ENCODE results near the gene KANK3.
"Not testable (repeated sequence)": the region's sequence is repeated elsewhere in the genome, so short reads cannot be mapped to it uniquely, and the experiment has no call there.

Gene KANK3

DNA sequence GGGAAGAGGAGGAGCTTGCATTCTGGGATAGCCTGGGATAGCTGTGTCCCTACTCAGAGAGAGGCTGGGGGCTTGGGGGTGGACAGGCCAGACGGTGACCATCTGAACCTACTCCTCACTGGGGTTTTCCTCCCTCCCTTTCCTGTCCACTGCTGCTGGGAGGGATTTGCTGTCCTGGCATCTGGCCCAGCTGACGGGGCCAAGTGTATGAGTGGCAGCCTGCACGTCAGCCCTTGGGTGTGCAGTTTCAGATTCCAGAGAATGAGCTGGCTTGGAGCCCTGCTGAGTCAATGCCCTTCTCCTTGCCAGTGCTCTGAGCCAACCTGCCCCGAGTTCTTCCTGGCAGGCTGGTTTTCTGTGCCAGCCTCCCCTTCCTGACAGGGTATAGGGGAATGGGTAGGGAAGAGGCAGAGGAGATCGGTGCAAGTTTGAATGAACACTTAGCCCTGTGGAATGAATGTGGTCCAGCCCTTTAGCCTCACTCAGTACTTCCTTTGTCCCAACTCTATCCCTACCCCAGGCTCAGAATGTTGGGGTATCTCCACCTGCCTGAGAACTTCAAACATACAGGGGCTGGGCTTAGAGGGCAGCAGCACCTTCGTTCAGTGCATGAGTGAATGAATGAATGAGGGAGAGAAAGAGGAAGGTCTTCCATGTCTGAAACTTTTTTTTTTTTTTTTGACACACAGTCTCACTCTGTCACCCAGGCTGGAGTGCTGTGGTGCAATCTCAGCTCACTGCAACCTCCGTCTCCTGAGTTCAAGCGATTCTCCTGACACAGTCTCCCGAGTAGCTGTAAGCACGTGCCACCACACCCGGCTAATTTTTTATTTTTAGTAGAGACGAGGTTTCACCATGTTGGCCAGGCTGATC, 19.1 kb upstream of the KANK3 start:
- DNase-seq, result peak; percentile 97 to 99
- H3K4me1 ChIP-seq, result peaks cover 8 to 60% (median 38%) of the 10 kb centered on the region in 4 donors
- H3K27ac ChIP-seq, result peak overlapping the region; percentile 73 to 86
- peak overlapping the region in 1 of 2 donors; percentile 19 for H3K4me3 ChIP-seq
- TF ChIP-seq, protein P1, sequence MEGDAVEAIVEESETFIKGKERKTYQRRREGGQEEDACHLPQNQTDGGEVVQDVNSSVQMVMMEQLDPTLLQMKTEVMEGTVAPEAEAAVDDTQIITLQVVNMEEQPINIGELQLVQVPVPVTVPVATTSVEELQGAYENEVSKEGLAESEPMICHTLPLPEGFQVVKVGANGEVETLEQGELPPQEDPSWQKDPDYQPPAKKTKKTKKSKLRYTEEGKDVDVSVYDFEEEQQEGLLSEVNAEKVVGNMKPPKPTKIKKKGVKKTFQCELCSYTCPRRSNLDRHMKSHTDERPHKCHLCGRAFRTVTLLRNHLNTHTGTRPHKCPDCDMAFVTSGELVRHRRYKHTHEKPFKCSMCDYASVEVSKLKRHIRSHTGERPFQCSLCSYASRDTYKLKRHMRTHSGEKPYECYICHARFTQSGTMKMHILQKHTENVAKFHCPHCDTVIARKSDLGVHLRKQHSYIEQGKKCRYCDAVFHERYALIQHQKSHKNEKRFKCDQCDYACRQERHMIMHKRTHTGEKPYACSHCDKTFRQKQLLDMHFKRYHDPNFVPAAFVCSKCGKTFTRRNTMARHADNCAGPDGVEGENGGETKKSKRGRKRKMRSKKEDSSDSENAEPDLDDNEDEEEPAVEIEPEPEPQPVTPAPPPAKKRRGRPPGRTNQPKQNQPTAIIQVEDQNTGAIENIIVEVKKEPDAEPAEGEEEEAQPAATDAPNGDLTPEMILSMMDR (IDR thresholded peaks at IDR 0.05), result no peak
- H3K27me3 ChIP-seq, result no peaks in the 10 kb centered on the region
- intact Hi-C loops (cut with DNase I; ENCODE audit: low total_unique reads), result loop anchor here (2.0 kb wide), 1 partner anchor 29 kb away; the partner anchor contains the start of gene RAB11B
- H3K36me3 ChIP-seq, result no peaks in the 10 kb centered on the region
- no peaks in the 10 kb centered on the region for H3K9me3 ChIP-seq

GRCh38 chr19:8360196-8360595, 17.1 kb upstream of the KANK3 start:
- H3K4me3 ChIP-seq, result no peak overlapping the region
- TF ChIP-seq, protein P1 (IDR thresholded peaks at IDR 0.05), result no peak
- no peaks in the 10 kb centered on the region for H3K9me3 ChIP-seq
- DNase-seq, result no peak
- peaks cover 8 to 49% (median 37%) of the 10 kb centered on the region in 4 donors for H3K4me1 ChIP-seq
- no peak overlapping the region for H3K27ac ChIP-seq
- no peaks in the 10 kb centered on the region for H3K27me3 ChIP-seq
- intact Hi-C loops (cut with DNase I; ENCODE audit: low total_unique reads), result no loop called here
- no peaks in the 10 kb centered on the region for H3K36me3 ChIP-seq

GRCh38 chr19:8358948-8359347, 15.9 kb upstream of the KANK3 start:
- H3K4me3 ChIP-seq, result no peak overlapping the region
- H3K4me1 ChIP-seq, result peaks cover 4 to 49% (median 32%) of the 10 kb centered on the region in 4 donors
- TF ChIP-seq, protein P1 (IDR thresholded peaks at IDR 0.05), result no peak
- no peaks in the 10 kb centered on the region for H3K27me3 ChIP-seq
- no peak for DNase-seq
- intact Hi-C loops (cut with DNase I; ENCODE audit: low total_unique reads), result no loop called here
- H3K36me3 ChIP-seq, result no peaks in the 10 kb centered on the region
- no peaks in the 10 kb centered on the region for H3K9me3 ChIP-seq
- H3K27ac ChIP-seq, result no peak overlapping the region

- Histone ChIP-seq H3K36me3 (no peaks in the 10 kb centered on the region), H3K27ac (no peak overlapping the region), H3K27me3 (no peaks in the 10 kb centered on the region), H3K4me3 (no peak overlapping the region), H3K4me1 (peaks cover 2 to 47% (median 27%) of the 10 kb centered on the region in 4 donors), H3K9me3 (no peaks in the 10 kb centered on the region)
- intact Hi-C loops (cut with DNase I; ENCODE audit: low total_unique reads), result no loop called here
- no peak for DNase-seq
- TF ChIP-seq, protein P1 (IDR thresholded peaks at IDR 0.05), result no peak
Measured at GRCh38 chr19:8357007-8357521, 14.0 kb upstream of the KANK3 start.

DNA sequence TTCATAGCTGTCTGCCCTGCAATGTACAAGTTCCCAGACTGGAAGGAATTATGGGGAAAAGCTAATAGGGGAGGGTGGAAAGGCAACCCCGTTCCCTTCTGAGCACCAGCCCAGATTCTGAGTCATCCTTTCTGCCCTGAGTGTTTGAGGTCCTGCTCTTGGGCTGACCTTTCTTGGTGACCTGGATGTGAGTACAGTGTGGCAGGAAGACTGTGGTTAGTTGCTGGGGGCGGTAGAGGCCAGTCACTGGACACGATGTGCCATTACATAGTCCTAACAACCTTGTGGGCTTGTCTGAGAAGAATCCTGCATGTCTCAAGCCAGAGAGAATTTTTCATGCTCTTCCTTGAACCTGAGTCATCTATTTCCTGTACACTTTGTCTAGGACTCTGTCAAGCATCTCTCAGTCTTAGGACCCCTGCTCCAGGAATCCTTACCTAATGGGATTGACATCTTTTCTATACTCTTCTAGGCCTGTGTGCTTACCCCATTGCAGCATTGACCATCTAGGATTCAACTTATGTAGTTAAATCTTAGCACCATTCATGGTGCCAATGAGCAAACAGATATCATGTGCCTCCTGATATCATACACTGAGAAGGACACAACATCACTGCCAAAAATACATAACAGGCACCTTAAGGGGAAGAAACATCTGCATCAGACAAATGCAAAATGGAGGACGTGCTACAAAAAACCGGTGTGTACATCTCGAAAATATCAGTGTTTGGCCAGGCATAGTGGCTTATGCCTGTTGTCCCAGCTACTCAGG, 12.8 kb upstream of the KANK3 start:
- H3K27ac ChIP-seq, result peak overlapping the region; percentile 39 to 49
- H3K27me3 ChIP-seq, result no peaks in the 10 kb centered on the region
- H3K4me1 ChIP-seq, result peaks cover 0 to 44% (median 20%) of the 10 kb centered on the region in 4 donors
- no peaks in the 10 kb centered on the region for H3K9me3 ChIP-seq
- intact Hi-C loops (cut with DNase I; ENCODE audit: low total_unique reads), result no loop called here
- H3K4me3 ChIP-seq, result no peak overlapping the region
- TF ChIP-seq, protein P1 (IDR thresholded peaks at IDR 0.05), result no peak
- H3K36me3 ChIP-seq, result no peaks in the 10 kb centered on the region
- peak; percentile 63 to 83 for DNase-seq

DNA sequence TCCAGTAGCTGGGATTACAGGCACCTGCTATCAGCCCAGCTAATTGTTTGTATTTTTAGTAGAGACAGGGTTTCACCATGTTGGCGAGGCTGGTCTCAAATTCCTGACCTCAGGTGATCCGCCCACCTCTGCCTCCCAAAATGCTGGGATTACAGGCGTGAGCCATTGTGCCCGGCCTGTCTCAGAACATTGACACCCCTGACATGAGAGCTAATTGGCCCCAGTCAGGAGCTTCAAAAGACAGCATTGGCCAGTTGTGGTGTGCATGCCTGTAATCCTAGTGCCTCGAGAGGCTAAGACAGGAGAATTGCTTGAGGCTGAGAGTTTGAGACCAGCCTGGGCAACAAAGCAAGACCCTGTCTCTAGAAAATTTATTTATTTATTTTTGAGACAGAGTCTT, 9.8 kb upstream of the KANK3 start:
- not testable (repeated sequence) for H3K27me3 ChIP-seq, H3K36me3 ChIP-seq, H3K9me3 ChIP-seq, DNase-seq
- H3K4me3 ChIP-seq, result peak overlapping the region in 1 of 2 donors; percentile 38
- intact Hi-C loops (cut with DNase I; ENCODE audit: low total_unique reads), result loop anchor here (5.0 kb wide), 1 partner anchor 159 kb away; the partner anchor contains the start of gene ZNF414
- peak overlapping the region; percentile 36 to 72 for H3K27ac ChIP-seq
- peaks cover 0 to 48% (median 21%) of the 10 kb centered on the region in 4 donors for H3K4me1 ChIP-seq

Data from tibial artery (tissue), 4 donors.